Measurements from ENCODE around the gene ABHD14A. TPM values are rescaled to one million over a fixed set of nuclear protein-coding genes. Genes with fewer than 3 reads are reported as not detected.

Gene ABHD14A
- total RNA-seq, 2 experiments from 2014 or later: 10.2 to 12.9 TPM

DNA sequence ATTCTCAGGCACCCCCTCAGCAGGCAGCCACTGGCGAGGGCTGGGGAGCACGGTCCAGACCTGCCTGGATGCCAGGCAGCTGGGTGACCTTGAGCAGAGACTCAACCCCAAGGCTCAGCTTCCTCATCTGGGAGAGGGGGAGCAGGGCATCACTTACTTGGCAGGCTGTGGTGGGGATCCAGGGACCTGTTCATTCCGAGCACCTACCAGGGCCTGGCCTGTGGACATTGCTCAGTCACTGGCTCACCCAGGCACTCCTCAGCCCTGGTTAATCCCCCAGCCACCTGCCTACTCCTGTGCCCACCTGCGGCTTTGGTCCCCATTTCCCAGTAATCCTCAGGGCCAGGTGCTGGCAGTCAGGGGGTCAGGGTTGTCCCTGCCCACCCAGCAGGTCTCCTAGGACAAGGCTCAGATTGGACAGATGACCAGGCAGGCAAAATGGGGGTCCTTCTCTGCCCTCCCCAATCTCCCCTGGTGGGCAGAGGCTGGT lies 30.1 kb downstream of the ABHD14A start:
- H3K27ac Mint-ChIP-seq: no peak overlapping the region
- no peaks in the 10 kb centered on the region for H3K27me3 Mint-ChIP-seq
- H3K4me3 Mint-ChIP-seq: no peak overlapping the region
- H3K9me3 Mint-ChIP-seq: no peaks in the 10 kb centered on the region
- no peaks in the 10 kb centered on the region for H3K36me3 Mint-ChIP-seq
- peaks cover 12% of the 10 kb centered on the region for H3K4me1 Mint-ChIP-seq
- DNase-seq: no peak

DNA sequence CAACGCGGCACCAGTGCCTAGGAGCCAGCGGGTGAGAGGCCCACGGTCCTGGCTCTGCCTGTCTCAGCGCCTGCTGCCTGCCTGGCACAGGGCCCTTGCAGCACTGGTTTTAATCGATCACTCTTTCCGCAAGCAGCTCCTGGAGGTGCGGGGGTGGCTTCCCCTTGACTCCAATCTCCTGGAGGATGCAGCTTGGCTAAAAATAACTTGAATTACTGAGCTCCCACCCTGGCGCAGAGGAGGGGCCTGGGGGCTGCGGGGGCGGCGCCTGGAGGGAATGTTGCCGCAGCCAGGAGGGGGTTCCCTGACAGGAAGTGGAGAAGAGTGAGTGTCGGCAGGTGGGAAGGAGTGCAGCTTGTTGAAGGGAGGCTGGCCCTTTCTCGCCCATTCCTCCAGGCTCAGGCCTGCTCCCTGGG lies 30.7 kb downstream of the ABHD14A start:
- Mint-ChIP-seq H3K9me3 (no peaks in the 10 kb centered on the region), H3K27me3 (no peaks in the 10 kb centered on the region), H3K4me3 (no peak overlapping the region), H3K36me3 (no peaks in the 10 kb centered on the region), H3K27ac (no peak overlapping the region), H3K4me1 (peaks cover 12% of the 10 kb centered on the region)
- DNase-seq: no peak

DNA sequence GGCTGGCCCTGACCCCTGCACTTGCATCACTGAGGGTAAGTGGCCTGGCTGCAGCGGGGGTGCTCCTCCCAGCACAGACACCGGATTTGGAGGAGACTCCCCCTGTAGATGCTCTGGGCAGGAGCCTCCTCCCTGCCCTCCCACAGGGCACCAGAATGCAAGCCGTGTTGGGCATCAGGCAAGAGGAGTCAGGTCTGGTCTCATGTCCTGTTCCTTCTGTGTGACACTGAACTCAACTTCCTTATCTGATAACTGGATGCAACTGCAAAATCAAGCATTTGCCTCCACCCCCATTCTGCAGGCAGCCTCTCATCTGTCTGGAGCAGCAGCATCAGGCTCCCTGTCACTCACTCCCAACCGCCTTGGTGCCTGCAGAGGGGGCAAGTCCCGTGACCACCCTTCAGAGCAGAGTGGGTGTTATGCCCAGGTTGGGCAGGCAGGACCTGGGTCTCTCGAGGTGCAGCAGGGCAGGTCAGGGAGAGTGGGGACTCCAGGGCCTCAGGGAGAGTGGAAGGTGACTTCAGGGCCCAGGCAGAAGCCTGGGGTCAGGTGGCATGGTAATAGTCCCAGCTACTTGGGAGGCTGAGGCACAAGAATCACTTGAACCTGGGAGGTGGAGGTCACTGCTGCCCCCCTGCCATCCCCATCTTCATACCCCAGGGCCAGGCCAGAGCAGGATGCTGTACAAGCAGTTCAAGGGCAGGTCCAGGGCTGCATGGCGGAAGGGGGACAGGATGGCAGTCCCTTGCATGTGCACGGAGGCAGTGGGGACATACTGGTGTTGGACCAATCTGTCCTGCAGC lies 31.4 kb downstream of the ABHD14A start:
- Mint-ChIP-seq H3K4me3 (no peak overlapping the region), H3K27me3 (no peaks in the 10 kb centered on the region), H3K36me3 (no peaks in the 10 kb centered on the region), H3K27ac (no peak overlapping the region), H3K9me3 (no peaks in the 10 kb centered on the region), H3K4me1 (peaks cover 12% of the 10 kb centered on the region)
- no peak for DNase-seq

DNA sequence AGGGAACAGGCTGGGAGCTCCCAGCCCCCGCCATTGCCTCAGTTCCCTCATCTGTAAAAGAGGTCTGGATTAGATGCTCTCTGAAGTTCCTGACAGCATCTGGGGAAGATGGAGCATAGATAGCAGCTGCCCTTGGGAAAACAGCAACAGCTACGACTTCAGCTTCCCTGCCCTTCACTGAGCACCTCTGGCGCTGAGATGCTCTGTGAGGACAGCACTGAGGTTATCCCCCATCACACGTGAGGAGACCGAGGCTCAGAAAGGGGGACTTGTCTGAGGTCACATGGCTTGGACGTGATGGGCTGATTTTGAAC lies 31.9 kb downstream of the ABHD14A start:
- DNase-seq: no peak
- Mint-ChIP-seq H3K4me1 (peaks cover 7% of the 10 kb centered on the region), H3K27ac (no peak overlapping the region), H3K9me3 (no peaks in the 10 kb centered on the region), H3K27me3 (no peaks in the 10 kb centered on the region), H3K36me3 (no peaks in the 10 kb centered on the region), H3K4me3 (no peak overlapping the region)

DNA sequence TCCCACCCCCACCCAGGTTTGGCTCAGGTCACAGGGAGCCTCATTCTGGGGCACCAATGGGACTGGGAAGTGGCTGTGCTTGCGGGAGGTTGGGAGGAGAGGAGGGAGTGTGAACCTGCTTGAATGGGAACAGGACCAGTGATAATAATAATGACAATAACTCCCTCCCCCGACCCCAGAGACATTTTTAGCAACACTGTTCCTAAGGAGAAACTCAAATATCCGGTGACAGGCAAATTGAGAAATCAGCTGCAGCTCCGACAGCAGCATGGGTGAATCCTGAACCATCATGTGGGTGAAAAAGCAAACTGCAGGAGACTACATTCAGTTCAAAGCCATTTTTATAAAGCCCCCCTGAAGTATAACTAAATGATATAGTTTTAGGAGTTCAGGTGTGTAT lies 32.4 kb downstream of the ABHD14A start:
- Mint-ChIP-seq H3K4me3 (no peak overlapping the region), H3K27ac (no peak overlapping the region), H3K27me3 (no peaks in the 10 kb centered on the region), H3K36me3 (no peaks in the 10 kb centered on the region), H3K9me3 (no peaks in the 10 kb centered on the region), H3K4me1 (peaks cover 4% of the 10 kb centered on the region)
- DNase-seq: no peak

DNA sequence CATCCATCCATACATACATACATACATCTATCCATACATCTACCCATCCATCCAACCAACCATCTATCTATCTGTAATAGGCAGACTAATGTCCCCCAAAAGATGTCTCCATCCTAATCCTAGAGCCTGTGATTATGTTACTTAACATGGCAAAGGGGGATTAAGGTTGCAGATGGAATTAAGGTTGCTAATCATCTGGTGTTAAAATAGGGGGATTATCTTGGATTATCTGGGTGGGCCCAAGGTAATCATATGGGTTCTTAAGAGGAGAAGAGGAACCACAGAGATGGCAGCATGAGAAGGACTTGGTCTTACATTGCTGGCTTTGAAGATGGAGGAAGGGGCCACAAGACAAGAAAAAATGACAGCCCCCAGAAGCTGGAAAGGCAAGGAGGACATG lies 35.6 kb downstream of the ABHD14A start:
- Mint-ChIP-seq H3K27ac (no peak overlapping the region), H3K36me3 (no peaks in the 10 kb centered on the region), H3K27me3 (no peaks in the 10 kb centered on the region), H3K4me1 (peaks cover 4% of the 10 kb centered on the region), H3K9me3 (no peaks in the 10 kb centered on the region), H3K4me3 (no peak overlapping the region)
- DNase-seq: no peak

DNA sequence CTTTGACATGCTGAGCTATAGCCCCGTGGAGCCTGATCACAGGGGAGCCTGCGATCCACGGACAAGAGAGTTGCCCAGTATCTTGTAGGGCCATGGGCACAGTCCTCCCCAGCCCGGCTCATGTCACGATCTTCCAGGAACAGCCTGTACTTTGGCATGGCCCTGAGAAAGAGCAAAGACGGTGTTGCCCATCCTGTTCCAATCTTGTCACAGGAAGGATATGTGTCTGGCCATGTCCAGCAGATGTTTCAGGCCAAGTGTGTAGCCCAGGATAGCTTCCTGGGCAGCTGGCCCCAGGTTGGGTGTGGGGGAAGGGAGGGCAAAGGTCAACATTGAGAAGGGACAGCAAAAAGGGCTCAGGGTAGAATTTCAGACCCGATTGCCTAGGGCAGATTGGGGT lies 37.8 kb downstream of the ABHD14A start:
- no peaks in the 10 kb centered on the region for H3K4me1 Mint-ChIP-seq
- no peak overlapping the region for H3K4me3 Mint-ChIP-seq
- H3K36me3 Mint-ChIP-seq: no peaks in the 10 kb centered on the region
- no peak for DNase-seq
- H3K9me3 Mint-ChIP-seq: no peaks in the 10 kb centered on the region
- H3K27me3 Mint-ChIP-seq: no peaks in the 10 kb centered on the region
- H3K27ac Mint-ChIP-seq: no peak overlapping the region

DNA sequence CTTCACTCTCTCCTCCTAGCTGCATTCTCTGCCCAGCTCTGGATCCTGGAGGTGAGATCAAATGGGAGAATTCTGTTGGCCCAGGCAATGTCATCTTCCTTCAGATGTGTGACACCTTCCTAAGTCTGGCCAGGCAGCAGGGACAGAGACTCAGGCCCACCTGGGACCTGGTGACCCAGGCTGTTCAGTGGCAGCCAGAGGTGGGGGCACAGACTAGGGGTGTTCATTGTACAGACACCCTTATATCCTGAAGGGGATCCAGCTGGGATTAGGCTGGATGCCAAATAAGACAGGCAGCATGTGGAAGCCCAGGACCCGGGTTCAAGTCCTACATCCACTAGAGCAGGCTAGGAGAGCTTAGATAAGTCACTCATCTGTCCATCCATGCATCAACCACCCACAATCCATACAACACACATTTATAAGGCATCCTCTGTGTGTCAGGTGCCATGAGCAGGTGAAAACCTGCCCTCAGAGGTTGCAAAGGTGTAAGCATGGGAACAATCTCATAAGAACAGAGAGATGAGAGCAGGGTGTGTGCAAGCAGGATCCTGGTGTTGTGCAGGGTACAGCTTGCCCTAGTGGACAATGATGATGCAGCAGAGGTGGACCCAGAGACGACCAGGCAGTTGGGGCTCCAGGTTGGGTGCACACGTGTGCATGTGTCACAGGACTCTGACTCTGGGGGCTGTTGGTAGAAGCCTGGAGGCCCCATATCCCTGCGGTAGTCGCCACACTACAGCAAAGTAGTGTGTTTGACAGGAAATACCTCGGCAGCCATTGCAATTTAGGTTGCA lies 39.1 kb downstream of the ABHD14A start:
- Mint-ChIP-seq H3K4me1 (no peaks in the 10 kb centered on the region), H3K27me3 (no peaks in the 10 kb centered on the region), H3K9me3 (no peaks in the 10 kb centered on the region), H3K27ac (no peak overlapping the region), H3K36me3 (no peaks in the 10 kb centered on the region), H3K4me3 (no peak overlapping the region)
- DNase-seq: no peak

DNA sequence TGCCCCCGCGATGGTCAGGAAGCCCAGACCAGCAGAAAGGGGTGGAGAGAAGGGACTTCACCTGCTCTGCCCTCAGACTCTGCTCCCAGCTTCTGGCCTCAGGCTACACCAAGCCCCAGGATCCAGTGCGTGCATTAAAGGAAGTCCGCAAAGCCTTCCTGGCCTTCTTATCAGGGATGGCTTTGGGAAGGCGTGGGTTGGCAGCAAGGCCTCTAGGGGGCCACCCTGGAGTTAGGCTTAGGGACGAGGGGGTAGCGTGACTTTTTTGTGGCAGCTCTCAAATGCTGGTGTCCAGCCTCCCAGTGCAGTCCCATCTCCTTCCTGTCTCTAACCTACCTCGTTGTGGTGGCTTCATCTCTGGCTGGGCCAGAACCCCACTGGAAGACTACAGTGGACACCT lies 39.7 kb downstream of the ABHD14A start:
- H3K4me3 Mint-ChIP-seq: no peak overlapping the region
- H3K27me3 Mint-ChIP-seq: no peaks in the 10 kb centered on the region
- H3K27ac Mint-ChIP-seq: no peak overlapping the region
- H3K4me1 Mint-ChIP-seq: no peaks in the 10 kb centered on the region
- H3K9me3 Mint-ChIP-seq: no peaks in the 10 kb centered on the region
- no peak for DNase-seq
- no peaks in the 10 kb centered on the region for H3K36me3 Mint-ChIP-seq

DNA sequence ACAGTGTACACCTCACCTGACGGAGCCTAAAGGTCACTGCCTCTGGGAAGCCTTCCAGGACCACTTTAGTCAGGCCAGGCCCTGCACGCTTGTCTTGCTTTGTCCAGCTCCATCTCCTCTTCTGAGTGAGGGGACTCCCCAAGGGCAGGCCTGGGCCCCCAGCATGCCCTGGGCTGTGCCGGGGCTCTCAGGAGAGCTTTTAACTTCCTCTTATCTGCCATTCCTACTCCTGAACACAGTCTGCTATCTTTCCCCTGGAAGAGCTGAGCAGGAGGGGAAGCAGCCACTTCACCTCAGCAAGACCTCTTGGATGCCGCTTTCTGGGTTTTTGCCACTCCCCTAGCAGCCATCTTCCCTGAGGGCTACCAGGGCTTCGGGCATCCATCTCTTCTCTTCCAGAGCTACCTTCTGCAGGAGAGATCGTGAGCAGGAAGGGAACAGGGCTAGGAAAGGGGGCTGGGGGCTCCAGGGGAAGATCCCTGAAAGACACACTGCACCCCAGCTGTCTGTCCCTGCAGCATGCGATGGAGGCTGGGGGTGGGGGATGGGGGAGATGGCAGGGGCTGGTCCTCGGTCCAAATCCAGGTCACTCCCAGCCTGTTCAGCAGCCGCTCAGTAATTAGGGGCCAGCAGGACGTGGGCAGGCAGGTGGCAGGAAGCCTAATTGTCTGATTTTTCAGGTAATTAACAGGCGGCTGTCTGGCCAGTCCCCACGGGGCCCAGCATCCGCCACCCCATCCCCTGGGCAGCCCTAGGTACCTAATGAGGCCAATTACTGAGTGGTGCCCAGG lies 40.8 kb downstream of the ABHD14A start:
- no peak for DNase-seq
- no peaks in the 10 kb centered on the region for H3K36me3 Mint-ChIP-seq
- no peaks in the 10 kb centered on the region for H3K9me3 Mint-ChIP-seq
- no peak overlapping the region for H3K4me3 Mint-ChIP-seq
- no peaks in the 10 kb centered on the region for H3K27me3 Mint-ChIP-seq
- H3K4me1 Mint-ChIP-seq: no peaks in the 10 kb centered on the region
- no peak overlapping the region for H3K27ac Mint-ChIP-seq

DNA sequence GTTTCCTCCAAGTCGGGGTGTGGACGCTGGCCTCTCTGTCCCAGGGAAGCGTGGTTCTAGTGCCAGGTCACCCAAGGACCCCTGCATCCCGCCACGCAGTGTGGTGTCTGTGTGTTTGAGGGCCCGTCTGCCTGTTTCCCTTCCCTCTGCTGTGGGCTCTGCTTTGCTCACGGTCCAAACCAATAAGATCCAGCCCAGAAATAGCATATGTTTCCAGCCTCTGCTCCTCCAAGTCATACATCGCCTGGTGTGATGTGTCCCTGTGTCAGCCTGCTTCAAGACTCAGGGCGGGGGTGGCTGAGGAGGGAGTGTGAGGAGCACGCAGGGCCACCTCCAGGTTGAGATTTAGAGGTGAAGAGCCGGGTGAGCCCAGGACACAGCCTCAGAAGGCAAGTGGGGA lies 42.7 kb downstream of the ABHD14A start:
- Mint-ChIP-seq H3K36me3 (no peaks in the 10 kb centered on the region), H3K27ac (no peak overlapping the region), H3K4me1 (no peaks in the 10 kb centered on the region), H3K4me3 (no peak overlapping the region), H3K9me3 (no peaks in the 10 kb centered on the region), H3K27me3 (no peaks in the 10 kb centered on the region)
- no peak for DNase-seq

DNA sequence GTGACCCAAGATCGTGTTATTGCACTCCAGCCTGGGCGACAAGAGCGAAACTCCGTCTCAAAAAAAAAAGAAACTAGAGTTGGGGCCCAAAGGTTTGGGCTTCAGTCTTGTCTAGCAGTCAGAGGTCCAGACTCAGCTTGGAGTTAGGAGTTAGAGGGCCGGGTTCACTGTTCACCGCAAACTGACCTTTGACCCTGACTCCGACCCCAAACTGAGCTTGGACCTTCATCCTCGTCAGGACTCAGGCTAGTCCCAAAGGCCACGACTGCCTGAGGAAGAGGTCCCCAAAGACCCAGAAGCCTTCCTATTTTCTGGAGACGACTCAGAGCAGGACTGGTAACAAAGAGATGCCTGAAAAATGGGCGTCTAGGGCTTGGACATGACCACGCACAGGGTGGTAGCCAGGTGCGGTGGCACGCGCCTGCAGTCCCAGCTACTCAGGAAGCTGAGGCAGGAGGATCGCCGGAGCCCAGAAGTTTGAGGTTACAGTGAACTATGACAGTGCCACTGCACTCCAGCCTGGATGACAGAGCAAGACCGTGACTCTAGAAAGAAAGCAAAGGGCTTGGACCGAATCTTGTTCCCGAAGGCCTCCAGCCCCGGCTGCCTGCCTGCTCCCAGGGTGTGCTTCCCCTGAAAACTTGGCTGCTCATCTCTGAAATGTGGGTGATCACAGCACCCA lies 43.6 kb downstream of the ABHD14A start:
- no peaks in the 10 kb centered on the region for H3K27me3 Mint-ChIP-seq
- no peak for DNase-seq
- H3K27ac Mint-ChIP-seq: no peak overlapping the region
- no peak overlapping the region for H3K4me3 Mint-ChIP-seq
- H3K4me1 Mint-ChIP-seq: no peaks in the 10 kb centered on the region
- H3K36me3 Mint-ChIP-seq: no peaks in the 10 kb centered on the region
- no peaks in the 10 kb centered on the region for H3K9me3 Mint-ChIP-seq

DNA sequence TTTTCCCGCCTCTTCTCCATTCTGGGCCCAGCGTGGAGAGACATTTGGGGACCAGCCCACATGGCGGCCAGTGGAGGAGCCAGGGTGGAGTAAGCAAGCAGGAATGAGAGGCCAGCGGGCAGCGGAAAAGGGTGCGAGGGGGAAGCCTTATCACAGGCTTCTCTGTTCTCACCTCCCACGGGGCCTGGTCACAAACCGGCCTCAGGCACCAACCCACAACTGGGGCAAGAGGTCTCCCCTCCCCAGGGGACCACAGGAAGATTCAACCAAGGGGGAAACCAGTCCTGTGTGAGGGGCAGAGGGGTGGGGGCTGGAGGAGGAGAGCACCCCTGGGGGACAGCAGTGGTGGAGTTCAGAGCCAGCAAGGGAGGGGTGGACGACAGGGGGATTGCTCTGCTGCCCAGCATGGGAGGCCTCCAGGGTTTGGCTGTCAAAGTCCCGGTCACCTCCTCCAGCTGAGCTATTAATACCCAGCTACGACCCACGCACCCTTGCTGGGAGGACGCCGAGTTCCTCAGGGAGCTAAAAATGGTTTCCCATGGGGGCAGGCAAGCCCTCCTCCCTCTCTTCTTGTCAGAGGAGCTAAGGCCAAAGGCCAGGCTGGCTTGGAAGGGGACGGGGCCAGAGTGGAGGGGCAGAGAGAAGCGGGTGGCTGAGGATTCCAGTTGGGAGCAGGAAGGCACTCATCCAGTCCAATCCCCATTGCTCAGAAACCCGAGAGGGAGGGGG lies 44.7 kb downstream of the ABHD14A start:
- no peaks in the 10 kb centered on the region for H3K9me3 Mint-ChIP-seq
- no peak overlapping the region for H3K4me3 Mint-ChIP-seq
- no peaks in the 10 kb centered on the region for H3K27me3 Mint-ChIP-seq
- no peaks in the 10 kb centered on the region for H3K36me3 Mint-ChIP-seq
- no peaks in the 10 kb centered on the region for H3K4me1 Mint-ChIP-seq
- no peak overlapping the region for H3K27ac Mint-ChIP-seq
- DNase-seq: no peak

DNA sequence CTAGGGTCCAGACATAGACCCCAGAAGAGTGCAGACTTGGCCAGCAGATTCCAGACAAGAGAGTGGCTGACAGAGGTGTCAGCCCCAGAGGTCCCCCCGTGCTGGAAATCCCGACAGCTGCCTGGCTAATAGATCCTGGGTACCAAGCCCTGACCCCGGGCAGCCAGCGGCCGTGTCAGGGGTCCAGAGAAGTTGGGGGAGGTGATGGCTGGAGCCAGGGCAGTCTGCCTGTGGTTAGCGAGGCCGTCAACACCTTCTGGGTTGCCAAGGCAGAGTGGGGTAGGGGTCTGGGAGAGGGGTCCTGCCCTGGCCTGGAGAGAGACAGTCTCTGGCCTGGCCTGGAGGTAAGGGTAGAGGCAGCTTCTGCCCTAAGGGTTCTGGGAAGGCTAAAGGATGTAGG lies 45.9 kb downstream of the ABHD14A start:
- no peak for DNase-seq
- Mint-ChIP-seq H3K27ac (no peak overlapping the region), H3K9me3 (no peaks in the 10 kb centered on the region), H3K4me3 (no peak overlapping the region), H3K27me3 (no peaks in the 10 kb centered on the region), H3K4me1 (no peaks in the 10 kb centered on the region), H3K36me3 (no peaks in the 10 kb centered on the region)

Measured in activated naive CD8-positive, alpha-beta T cell treated with anti-CD3 and anti-CD28 coated beads for 36 hours (primary cell).